ENCODE results near the gene FAAH.

- no peak for TF ChIP-seq CTCF (IDR thresholded peaks at IDR 0.05)
- TF ChIP-seq POLR2A (IDR thresholded peaks at IDR 0.05), result no peak
- no peak for TF ChIP-seq EP300 (IDR thresholded peaks at IDR 0.05)
These were observed 31.6 kb downstream of the FAAH start for GRCh38 chr1:46425726-46426125.
